ENCODE data around the gene PKP2. TPM values are rescaled to one million over a fixed set of nuclear protein-coding genes. Genes with fewer than 3 reads are reported as not detected.

PKP2 gene
- total RNA-seq, 2 experiments from 2014 or later, result 0.18 to 0.60 TPM

DNA sequence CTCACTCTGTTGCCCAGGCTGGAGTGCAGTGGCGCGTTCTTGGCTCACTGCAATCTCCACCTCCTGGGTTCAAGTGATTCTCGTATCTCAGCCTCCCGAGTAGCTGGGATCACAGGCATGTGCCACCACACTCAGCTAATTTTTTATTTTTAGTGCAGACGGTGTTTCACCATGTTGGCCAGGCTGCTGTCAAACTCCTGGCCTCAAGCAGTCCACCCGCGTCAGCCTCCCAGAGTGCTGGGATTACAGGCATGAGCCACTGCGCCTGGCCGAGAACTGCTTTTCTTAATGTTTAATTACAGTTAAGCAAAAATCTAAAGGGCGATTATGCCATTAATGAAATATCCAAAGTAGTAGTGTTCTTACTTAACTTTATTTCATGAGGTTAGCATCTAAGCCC is 154.4 kb downstream of the PKP2 start:
- no peak overlapping the region for H3K27ac Mint-ChIP-seq

More for the DNA sequence above, 154.4 kb downstream of the PKP2 start:
- no peak for DNase-seq
- no peaks in the 10 kb centered on the region for H3K9me3 Mint-ChIP-seq
- H3K4me3 Mint-ChIP-seq, result no peak overlapping the region
- no peaks in the 10 kb centered on the region for H3K27me3 Mint-ChIP-seq
- peaks cover 12% of the 10 kb centered on the region for H3K36me3 Mint-ChIP-seq
- peaks cover 7% of the 10 kb centered on the region for H3K4me1 Mint-ChIP-seq

Other genes with a start within 250 kb of the PKP2 start
- gene DNM1L, start 217.5 kb downstream of the PKP2 start, total RNA-seq, result 10 to 100 TPM; 60.4 to 66.1 TPM
- 10 to 100 TPM; 38.3 to 41.0 TPM for gene YARS2, start 140.9 kb downstream of the PKP2 start, total RNA-seq